ENCODE data around the gene STON2. TPM values are rescaled to one million over a fixed set of nuclear protein-coding genes. Genes with fewer than 3 reads are reported as not detected.
A peak's percentile ranks its signal among the peaks of the same experiment; 100 is the strongest.

The STON2 gene
- total and polyA plus RNA-seq, 9 donors, result 9.0 to 34.5 (median 12.1) TPM

- WGBS (ENCODE audit: insufficient coverage), result 89% methylated on average over 2 of the region's 2 CpGs
- Histone ChIP-seq H3K36me3 (ENCODE audit: control insufficient read depth, insufficient read depth, low read length) (peaks cover 9% of the 10 kb centered on the region), H3K4me3 (ENCODE audit: low read length) (no peak overlapping the region), H3K9me3 (replicated peaks; ENCODE audit: control insufficient read depth, low read depth, low read length) (no peaks in the 10 kb centered on the region), H3K27ac (ENCODE audit: low read length) (no peak overlapping the region), H3K4me1 (ENCODE audit: control insufficient read depth, insufficient read depth, low read length) (peaks cover 14% of the 10 kb centered on the region), H3K27me3 (ENCODE audit: control insufficient read depth, insufficient read depth, low read length) (no peaks in the 10 kb centered on the region)
- no peak for DNase-seq
These were observed 1.4 kb upstream of the STON2 start for GRCh38 chr14:81401420-81402122.

GRCh38 chr14:81400852-81401251, 728 bp upstream of the STON2 start:
- Histone ChIP-seq H3K27me3 (ENCODE audit: control insufficient read depth, insufficient read depth, low read length) (no peaks in the 10 kb centered on the region), H3K36me3 (ENCODE audit: control insufficient read depth, insufficient read depth, low read length) (peaks cover 15% of the 10 kb centered on the region), H3K9me3 (replicated peaks; ENCODE audit: control insufficient read depth, low read depth, low read length) (no peaks in the 10 kb centered on the region), H3K4me3 (ENCODE audit: low read length) (no peak overlapping the region), H3K27ac (ENCODE audit: low read length) (no peak overlapping the region), H3K4me1 (ENCODE audit: control insufficient read depth, insufficient read depth, low read length) (peaks cover 14% of the 10 kb centered on the region)
- WGBS (ENCODE audit: insufficient coverage), result 78% methylated on average over 8 of the region's 8 CpGs
- DNase-seq, result peak; percentile 34

GRCh38 chr14:81398196-81398891, 1.8 kb downstream of the STON2 start:
- H3K9me3 ChIP-seq (replicated peaks; ENCODE audit: control insufficient read depth, low read depth, low read length), result peaks cover 8% of the 10 kb centered on the region
- peaks cover 14% of the 10 kb centered on the region for H3K4me1 ChIP-seq (ENCODE audit: control insufficient read depth, insufficient read depth, low read length)
- H3K4me3 ChIP-seq (ENCODE audit: low read length), result no peak overlapping the region
- H3K27me3 ChIP-seq (ENCODE audit: control insufficient read depth, insufficient read depth, low read length), result no peaks in the 10 kb centered on the region
- DNase-seq, result no peak
- 93% methylated on average over 4 of the region's 6 CpGs for WGBS (ENCODE audit: insufficient coverage)
- peaks cover 34% of the 10 kb centered on the region for H3K36me3 ChIP-seq (ENCODE audit: control insufficient read depth, insufficient read depth, low read length)
- no peak overlapping the region for H3K27ac ChIP-seq (ENCODE audit: low read length)

- no peak for DNase-seq
- peaks cover 12% of the 10 kb centered on the region for H3K4me1 ChIP-seq (ENCODE audit: control insufficient read depth, insufficient read depth, low read length)
- 97% methylated on average over 5 of the region's 7 CpGs for WGBS (ENCODE audit: insufficient coverage)
These were observed 4.0 kb downstream of the STON2 start for GRCh38 chr14:81396113-81396512.

GRCh38 chr14:81394739-81395138, 5.4 kb downstream of the STON2 start:
- DNase-seq, result no peak
- 100% methylated on average over 1 of the region's 1 CpG for WGBS (ENCODE audit: insufficient coverage)
- Histone ChIP-seq H3K4me3 (ENCODE audit: low read length) (no peak overlapping the region), H3K27ac (ENCODE audit: low read length) (no peak overlapping the region), H3K27me3 (ENCODE audit: control insufficient read depth, insufficient read depth, low read length) (no peaks in the 10 kb centered on the region), H3K9me3 (replicated peaks; ENCODE audit: control insufficient read depth, low read depth, low read length) (peaks cover 8% of the 10 kb centered on the region), H3K4me1 (ENCODE audit: control insufficient read depth, insufficient read depth, low read length) (no peaks in the 10 kb centered on the region), H3K36me3 (ENCODE audit: control insufficient read depth, insufficient read depth, low read length) (peaks cover 54% of the 10 kb centered on the region)

More at GRCh38 chr14:81396113-81396512, 4.0 kb downstream of the STON2 start:
- H3K4me3 ChIP-seq (ENCODE audit: low read length), result no peak overlapping the region
- H3K9me3 ChIP-seq (replicated peaks; ENCODE audit: control insufficient read depth, low read depth, low read length), result peaks cover 8% of the 10 kb centered on the region
- no peak overlapping the region for H3K27ac ChIP-seq (ENCODE audit: low read length)
- H3K36me3 ChIP-seq (ENCODE audit: control insufficient read depth, insufficient read depth, low read length), result peaks cover 46% of the 10 kb centered on the region
- no peaks in the 10 kb centered on the region for H3K27me3 ChIP-seq (ENCODE audit: control insufficient read depth, insufficient read depth, low read length)

GRCh38 chr14:81392976-81393643, 7.0 kb downstream of the STON2 start:
- H3K36me3 ChIP-seq (ENCODE audit: control insufficient read depth, insufficient read depth, low read length), result peaks cover 51% of the 10 kb centered on the region
- no peak overlapping the region for H3K4me3 ChIP-seq (ENCODE audit: low read length)
- 64% methylated on average over 4 of the region's 6 CpGs for WGBS (ENCODE audit: insufficient coverage)

GRCh38 chr14:81392052-81392451, 8.1 kb downstream of the STON2 start:
- WGBS (ENCODE audit: insufficient coverage), result 91% methylated on average over 5 of the region's 5 CpGs
- Histone ChIP-seq H3K9me3 (replicated peaks; ENCODE audit: control insufficient read depth, low read depth, low read length) (peaks cover 8% of the 10 kb centered on the region), H3K36me3 (ENCODE audit: control insufficient read depth, insufficient read depth, low read length) (peaks cover 45% of the 10 kb centered on the region), H3K27ac (ENCODE audit: low read length) (no peak overlapping the region), H3K4me1 (ENCODE audit: control insufficient read depth, insufficient read depth, low read length) (no peaks in the 10 kb centered on the region), H3K4me3 (ENCODE audit: low read length) (no peak overlapping the region), H3K27me3 (ENCODE audit: control insufficient read depth, insufficient read depth, low read length) (no peaks in the 10 kb centered on the region)
- no peak for DNase-seq

More at GRCh38 chr14:81392976-81393643, 7.0 kb downstream of the STON2 start:
- H3K27me3 ChIP-seq (ENCODE audit: control insufficient read depth, insufficient read depth, low read length), result no peaks in the 10 kb centered on the region
- DNase-seq, result no peak
- H3K27ac ChIP-seq (ENCODE audit: low read length), result no peak overlapping the region
- no peaks in the 10 kb centered on the region for H3K4me1 ChIP-seq (ENCODE audit: control insufficient read depth, insufficient read depth, low read length)
- peaks cover 8% of the 10 kb centered on the region for H3K9me3 ChIP-seq (replicated peaks; ENCODE audit: control insufficient read depth, low read depth, low read length)

GRCh38 chr14:81390696-81391095, 9.4 kb downstream of the STON2 start:
- Histone ChIP-seq H3K36me3 (ENCODE audit: control insufficient read depth, insufficient read depth, low read length) (peaks cover 37% of the 10 kb centered on the region), H3K4me3 (ENCODE audit: low read length) (no peak overlapping the region), H3K27ac (ENCODE audit: low read length) (no peak overlapping the region), H3K27me3 (ENCODE audit: control insufficient read depth, insufficient read depth, low read length) (no peaks in the 10 kb centered on the region), H3K9me3 (replicated peaks; ENCODE audit: control insufficient read depth, low read depth, low read length) (peaks cover 8% of the 10 kb centered on the region), H3K4me1 (ENCODE audit: control insufficient read depth, insufficient read depth, low read length) (no peaks in the 10 kb centered on the region)
- DNase-seq, result no peak
- WGBS (ENCODE audit: insufficient coverage), result 63% methylated on average over 3 of the region's 3 CpGs

- no peak overlapping the region for H3K27ac ChIP-seq (ENCODE audit: low read length)
- peaks cover 20% of the 10 kb centered on the region for H3K36me3 ChIP-seq (ENCODE audit: control insufficient read depth, insufficient read depth, low read length)
- no peaks in the 10 kb centered on the region for H3K4me1 ChIP-seq (ENCODE audit: control insufficient read depth, insufficient read depth, low read length)
- peak; percentile 18 for DNase-seq
- no peak overlapping the region for H3K4me3 ChIP-seq (ENCODE audit: low read length)
- H3K27me3 ChIP-seq (ENCODE audit: control insufficient read depth, insufficient read depth, low read length), result no peaks in the 10 kb centered on the region
- WGBS (ENCODE audit: insufficient coverage), result no CpG with 5 or more reads among the region's 2 CpGs
- no peaks in the 10 kb centered on the region for H3K9me3 ChIP-seq (replicated peaks; ENCODE audit: control insufficient read depth, low read depth, low read length)
These were observed 11.8 kb downstream of the STON2 start for GRCh38 chr14:81388336-81388735.

- H3K27ac ChIP-seq (ENCODE audit: low read length), result no peak overlapping the region
- DNase-seq, result no peak
- H3K4me1 ChIP-seq (ENCODE audit: control insufficient read depth, insufficient read depth, low read length), result no peaks in the 10 kb centered on the region
- no peaks in the 10 kb centered on the region for H3K9me3 ChIP-seq (replicated peaks; ENCODE audit: control insufficient read depth, low read depth, low read length)
- H3K27me3 ChIP-seq (ENCODE audit: control insufficient read depth, insufficient read depth, low read length), result no peaks in the 10 kb centered on the region
- WGBS (ENCODE audit: insufficient coverage), result 73% methylated on average over 3 of the region's 4 CpGs
- peaks cover 8% of the 10 kb centered on the region for H3K36me3 ChIP-seq (ENCODE audit: control insufficient read depth, insufficient read depth, low read length)
- H3K4me3 ChIP-seq (ENCODE audit: low read length), result no peak overlapping the region
These were observed 13.8 kb downstream of the STON2 start for GRCh38 chr14:81386290-81386745.

Data from muscle of leg (tissue), 11 donors.